Measurements from ENCODE around the gene DGCR8. TPM values are rescaled to one million over a fixed set of nuclear protein-coding genes. Genes with fewer than 3 reads are reported as not detected.

DGCR8 gene
- total RNA-seq, 2 experiments from 2014 or later, result 33.4 to 34.3 TPM

DNA sequence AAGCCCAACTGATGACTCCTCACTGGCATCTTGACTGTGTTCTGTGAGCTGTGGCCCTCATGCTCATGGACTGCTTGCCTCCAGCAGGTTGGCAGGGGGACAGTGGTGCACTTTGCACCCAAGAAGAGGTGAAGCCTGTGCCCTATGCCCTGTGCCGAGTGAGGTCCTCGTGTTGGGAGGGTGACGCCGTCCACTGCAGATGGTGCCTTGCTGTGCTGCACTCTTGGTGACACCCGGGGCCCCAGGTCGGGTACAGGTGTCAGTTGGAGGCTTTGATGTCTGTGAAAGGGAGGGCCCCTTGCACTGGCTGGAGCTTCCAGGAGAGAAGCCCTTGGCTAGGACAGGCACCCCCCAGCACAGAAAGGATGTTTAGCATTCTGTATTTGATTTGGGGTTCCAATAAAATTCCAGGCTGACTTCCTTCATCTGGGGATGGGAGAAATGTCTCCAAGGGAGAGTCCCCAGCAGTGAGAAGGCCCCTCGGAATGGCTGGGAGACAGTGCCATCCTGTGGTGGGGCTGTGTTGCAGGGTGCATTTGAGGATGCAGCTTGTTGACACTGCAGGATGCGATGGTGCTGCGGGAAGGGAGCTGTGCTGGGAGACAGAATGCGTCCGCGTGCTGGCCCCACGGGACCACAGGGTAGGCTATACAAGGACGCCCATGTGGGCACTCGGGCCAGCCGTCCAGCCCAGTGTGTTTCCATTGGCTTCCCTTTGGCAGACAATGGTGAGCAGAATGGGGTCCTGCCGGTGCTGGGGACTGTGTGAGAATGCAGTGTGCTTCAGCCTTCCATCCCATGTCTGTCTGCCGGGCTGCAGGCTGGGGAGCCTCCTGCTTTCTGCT is 49.1 kb downstream of the DGCR8 start:
- Mint-ChIP-seq H3K27ac (peak overlapping the region; percentile 81), H3K4me1 (ENCODE audit: low read depth) (peaks cover 27% of the 10 kb centered on the region), H3K4me3 (no peak overlapping the region), H3K36me3 (peaks cover 17% of the 10 kb centered on the region), H3K27me3 (no peaks in the 10 kb centered on the region), H3K9me3 (no peaks in the 10 kb centered on the region)
- intact Hi-C loops (cut with micrococcal nuclease), result loop anchor here (1.0 kb wide), 2 partner anchors 159 to 167 kb away; no protein-coding TSS in a partner anchor
- CTCF ChIA-PET, result interaction anchor here (0.5 to 3.8 kb wide), 15 partner anchors 10 to 399 kb away, joined by 3 to 25 read pairs (median 3); partner anchors contain the start of gene TRMT2A
- peak; percentile 75 for DNase-seq
- POLR2A ChIA-PET, result interaction anchor here (1.2 to 2.8 kb wide), 2 partner anchors 11 to 13 kb away, joined by 3 to 17 read pairs; partner anchors contain the start of genes RANBP1 and TRMT2A

DNA sequence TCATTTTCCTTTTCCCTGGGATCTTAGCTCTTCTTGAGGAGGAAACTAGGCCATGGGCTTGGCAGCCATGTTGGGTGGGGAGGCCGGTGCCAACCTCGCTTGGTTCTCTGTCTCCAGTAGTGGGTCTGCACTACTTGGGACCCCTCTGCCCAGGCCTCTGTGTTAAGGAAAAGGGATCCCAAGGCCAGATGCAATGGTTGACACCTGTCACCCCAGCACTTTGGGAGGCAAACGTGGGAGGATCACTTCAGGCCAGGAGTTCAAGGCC is 49.6 kb downstream of the DGCR8 start:
- Mint-ChIP-seq H3K4me3 (no peak overlapping the region), H3K27ac (peak overlapping the region; percentile 81), H3K27me3 (no peaks in the 10 kb centered on the region), H3K4me1 (ENCODE audit: low read depth) (peaks cover 30% of the 10 kb centered on the region), H3K36me3 (peaks cover 16% of the 10 kb centered on the region), H3K9me3 (no peaks in the 10 kb centered on the region)
- CTCF ChIA-PET, result interaction anchor here (0.5 to 3.8 kb wide), 14 partner anchors 10 to 182 kb away, joined by 3 to 25 read pairs (median 3); partner anchors contain the start of gene TRMT2A
- intact Hi-C loops (cut with micrococcal nuclease), result loop anchor here (1.0 kb wide), 2 partner anchors 159 to 167 kb away; no protein-coding TSS in a partner anchor
- POLR2A ChIA-PET, result interaction anchor here (1.2 to 2.8 kb wide), 2 partner anchors 12 to 14 kb away, joined by 3 to 17 read pairs; partner anchors contain the start of genes RANBP1 and TRMT2A
- DNase-seq, result no peak

DNA sequence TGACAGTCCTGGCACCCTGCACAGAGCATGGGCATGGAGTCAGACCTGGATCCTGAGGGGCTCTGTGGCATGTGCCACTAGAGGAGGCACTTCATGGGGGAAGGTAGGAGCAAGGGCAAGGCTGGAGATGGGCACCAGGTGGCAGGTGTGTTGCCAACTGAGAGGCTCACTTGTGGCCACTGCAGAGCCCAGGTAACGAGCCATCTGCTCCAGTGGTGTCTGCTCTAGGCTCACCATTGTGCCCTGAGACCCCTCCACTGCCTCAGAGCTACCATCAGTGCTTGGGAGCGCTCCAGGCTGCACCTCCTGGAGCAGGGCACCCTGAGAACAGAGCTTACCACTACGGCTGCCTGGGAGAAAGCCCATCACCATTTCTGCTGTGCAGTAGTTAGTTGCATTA is 50.3 kb downstream of the DGCR8 start:
- H3K27ac Mint-ChIP-seq, result no peak overlapping the region
- ChIA-PET CTCF (interaction anchor here (1.0 to 3.8 kb wide), 4 partner anchors 9 to 159 kb away, joined by 3 to 25 read pairs (median 8); no protein-coding TSS in a partner anchor), POLR2A (interaction anchor here (0.8 to 2.8 kb wide), 3 partner anchors 8 to 12 kb away, joined by 3 to 17 read pairs (median 6); partner anchors contain the start of gene TRMT2A)
- DNase-seq, result peak; percentile 33
- H3K9me3 Mint-ChIP-seq, result no peaks in the 10 kb centered on the region
- H3K27me3 Mint-ChIP-seq, result no peaks in the 10 kb centered on the region
- H3K36me3 Mint-ChIP-seq, result peaks cover 11% of the 10 kb centered on the region
- H3K4me1 Mint-ChIP-seq (ENCODE audit: low read depth), result peaks cover 30% of the 10 kb centered on the region
- intact Hi-C loops (cut with micrococcal nuclease), result no loop called here
- H3K4me3 Mint-ChIP-seq, result peak overlapping the region; percentile 45

DNA sequence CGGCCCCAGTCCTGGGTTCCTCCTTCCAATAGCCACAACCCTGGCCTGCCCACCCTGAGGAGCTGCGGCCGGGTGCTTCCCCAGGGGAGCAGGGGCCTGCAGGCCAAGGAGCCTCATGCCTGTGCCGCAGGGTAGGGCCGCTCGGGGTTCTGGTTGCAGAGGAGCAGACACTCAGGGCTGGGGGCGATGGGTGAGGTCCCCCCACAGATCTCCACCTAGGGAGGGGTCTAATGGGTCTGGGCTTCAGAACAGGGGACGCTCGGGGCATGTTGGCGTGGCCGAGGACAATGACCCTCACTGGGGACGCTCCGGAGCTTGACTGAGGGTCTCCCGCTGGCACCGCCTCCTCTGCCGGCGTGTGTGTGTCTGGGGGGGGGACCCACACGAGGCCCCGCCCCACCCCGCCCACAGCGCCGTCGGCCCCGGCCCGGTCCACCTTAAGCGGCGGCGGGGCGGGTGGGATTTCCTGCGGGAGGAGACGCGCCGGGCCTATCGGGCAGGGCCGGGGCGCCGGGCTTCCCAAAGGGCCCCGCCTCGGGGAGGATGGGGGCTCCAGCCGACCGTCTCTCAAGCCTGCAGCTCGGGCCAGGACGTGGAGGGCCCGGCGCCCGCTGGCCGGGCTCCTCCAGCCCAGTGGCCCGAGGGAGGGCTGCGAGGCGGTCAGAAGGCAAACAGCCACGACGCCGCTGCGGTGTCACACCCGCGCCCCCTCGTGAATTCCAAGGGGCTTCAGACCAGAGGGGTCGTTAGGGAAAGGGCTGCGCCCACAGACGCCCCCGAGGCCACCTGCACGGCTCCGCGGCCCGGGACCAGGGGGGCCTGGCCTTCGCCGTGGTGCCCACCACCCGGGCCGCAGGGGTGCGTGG is 50.9 kb downstream of the DGCR8 start:
- Mint-ChIP-seq H3K36me3 (peaks cover 8% of the 10 kb centered on the region), H3K9me3 (no peaks in the 10 kb centered on the region), H3K27me3 (no peaks in the 10 kb centered on the region), H3K4me3 (peak overlapping the region; percentile 45), H3K27ac (no peak overlapping the region), H3K4me1 (ENCODE audit: low read depth) (peaks cover 32% of the 10 kb centered on the region)
- CTCF ChIA-PET, result interaction anchor here (1.1 to 3.8 kb wide), 2 partner anchors 9 to 160 kb away, joined by 3 to 25 read pairs; no protein-coding TSS in a partner anchor
- POLR2A ChIA-PET, result interaction anchor here (0.8 to 2.8 kb wide), 3 partner anchors 9 to 13 kb away, joined by 3 to 17 read pairs (median 6); partner anchors contain the start of gene TRMT2A
- peak; percentile 75 for DNase-seq
- intact Hi-C loops (cut with micrococcal nuclease), result loop anchor here (1.0 kb wide), 1 partner anchor 14 kb away; the partner anchor contains the start of gene TRMT2A

DNA sequence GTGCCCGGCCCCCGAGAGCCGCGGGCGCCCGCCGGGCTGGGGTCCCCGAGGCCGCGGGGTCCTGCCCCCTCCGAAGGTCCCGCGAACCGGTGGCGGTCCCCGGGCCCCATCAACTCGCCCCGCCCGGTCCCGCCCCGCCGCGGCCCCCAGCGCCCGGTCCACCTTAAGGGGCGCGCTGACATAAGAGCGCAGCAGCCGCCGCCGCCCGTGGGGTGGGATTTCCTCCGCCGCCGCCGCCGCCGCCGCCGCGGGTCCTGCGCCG is 51.5 kb downstream of the DGCR8 start, which contains the start of gene ZDHHC8:
ZDHHC8 (plus strand) TSS at position 208 of the 262 bp plus-strand sequence. CDS start 144 bp downstream, outside the sequence.
- Mint-ChIP-seq H3K36me3 (peaks cover 4% of the 10 kb centered on the region), H3K4me1 (ENCODE audit: low read depth) (peaks cover 35% of the 10 kb centered on the region), H3K9me3 (no peaks in the 10 kb centered on the region), H3K27ac (no peak within 1 kb of the TSS), H3K27me3 (no peaks in the 10 kb centered on the region), H3K4me3 (peak within 1 kb of the TSS; percentile 72)
- peak; percentile 45 for DNase-seq
- intact Hi-C loops (cut with micrococcal nuclease), result loop anchor here (1.0 kb wide), 1 partner anchor 14 kb away; the partner anchor contains the start of gene TRMT2A
- ChIA-PET CTCF (no interaction called here), POLR2A (no interaction called here)

DNA sequence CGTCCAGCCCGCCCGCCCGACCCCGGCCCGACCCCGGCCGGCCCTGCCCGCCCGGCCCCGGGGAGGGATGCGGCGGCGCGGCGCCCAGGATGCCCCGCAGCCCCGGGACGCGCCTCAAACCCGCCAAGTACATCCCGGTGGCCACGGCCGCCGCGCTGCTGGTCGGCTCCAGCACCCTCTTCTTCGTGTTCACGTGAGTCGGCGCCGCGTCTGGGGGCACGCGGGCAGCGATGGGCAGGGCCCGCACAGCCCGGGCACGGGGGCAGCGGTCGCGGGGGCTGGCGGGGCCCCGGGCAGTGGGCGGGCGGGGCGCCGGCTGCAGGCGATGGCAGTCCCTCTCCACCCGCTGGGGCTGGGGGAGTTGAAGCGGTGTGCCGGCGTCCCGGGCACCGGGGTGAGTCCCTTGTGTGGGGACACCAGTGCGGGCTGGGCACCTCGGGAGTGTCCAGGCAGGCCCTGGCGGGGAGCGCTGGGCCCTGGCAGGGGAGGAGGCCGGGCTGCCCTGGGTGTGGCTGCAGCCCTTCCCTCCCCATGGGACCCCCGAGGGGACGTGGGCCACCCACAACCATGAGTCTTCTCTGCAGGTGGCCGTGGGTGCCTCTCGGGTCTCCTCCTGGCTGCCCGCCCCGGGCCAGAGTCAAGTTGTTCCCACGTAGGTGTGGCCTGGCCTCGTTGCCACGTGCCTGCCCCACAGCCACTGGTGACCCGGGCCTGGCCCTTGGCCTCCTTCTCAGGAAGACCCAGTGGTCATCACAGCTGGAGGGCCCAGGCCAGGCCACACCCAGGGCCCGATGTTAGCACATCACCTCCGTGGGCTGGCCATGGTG is 52.0 kb downstream of the DGCR8 start:
- intact Hi-C loops (cut with micrococcal nuclease), result loop anchor here (1.0 kb wide), 1 partner anchor 15 kb away; the partner anchor contains the start of gene TRMT2A
- no peaks in the 10 kb centered on the region for H3K27me3 Mint-ChIP-seq
- ChIA-PET POLR2A (no interaction called here), CTCF (no interaction called here)
- peaks cover 37% of the 10 kb centered on the region for H3K4me1 Mint-ChIP-seq (ENCODE audit: low read depth)
- peak; percentile 20 for DNase-seq
- H3K36me3 Mint-ChIP-seq, result peaks cover 4% of the 10 kb centered on the region
- H3K4me3 Mint-ChIP-seq, result peak overlapping the region; percentile 72
- H3K9me3 Mint-ChIP-seq, result no peaks in the 10 kb centered on the region
- H3K27ac Mint-ChIP-seq, result no peak overlapping the region

DNA sequence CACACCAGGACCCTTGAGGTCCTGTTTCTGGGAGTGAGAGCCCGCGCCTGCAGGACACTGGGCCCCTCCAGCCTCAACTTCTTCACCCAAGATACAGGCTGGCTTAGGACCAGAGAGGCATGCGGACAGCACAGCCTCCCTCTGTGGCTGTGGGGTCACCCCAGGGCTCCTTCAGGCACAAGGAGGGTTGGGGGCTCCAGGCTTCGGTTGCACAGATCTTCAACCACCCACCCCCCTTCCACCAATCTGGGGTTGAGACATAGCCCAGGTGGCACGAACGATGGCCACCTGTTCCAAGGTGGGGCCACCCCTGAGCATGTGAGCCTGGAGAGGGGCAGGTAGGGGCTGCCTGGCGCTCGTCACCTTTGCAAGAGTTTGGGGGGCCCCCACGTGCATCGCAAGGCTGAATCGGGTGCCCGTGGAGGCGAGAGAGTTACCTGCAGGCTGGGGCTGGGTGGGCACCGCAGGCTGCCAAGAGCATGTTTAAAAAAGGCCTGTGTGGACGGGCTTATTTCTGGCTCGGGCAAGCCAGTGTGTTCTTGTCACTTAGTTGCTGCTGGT is 52.7 kb downstream of the DGCR8 start:
- H3K4me3 Mint-ChIP-seq, result peak overlapping the region; percentile 72
- DNase-seq, result no peak
- POLR2A ChIA-PET, result no interaction called here
- no peaks in the 10 kb centered on the region for H3K36me3 Mint-ChIP-seq
- H3K4me1 Mint-ChIP-seq (ENCODE audit: low read depth), result peaks cover 37% of the 10 kb centered on the region
- no peaks in the 10 kb centered on the region for H3K9me3 Mint-ChIP-seq
- H3K27me3 Mint-ChIP-seq, result no peaks in the 10 kb centered on the region
- intact Hi-C loops (cut with micrococcal nuclease), result no loop called here
- CTCF ChIA-PET, result no interaction called here
- H3K27ac Mint-ChIP-seq, result no peak overlapping the region

DNA sequence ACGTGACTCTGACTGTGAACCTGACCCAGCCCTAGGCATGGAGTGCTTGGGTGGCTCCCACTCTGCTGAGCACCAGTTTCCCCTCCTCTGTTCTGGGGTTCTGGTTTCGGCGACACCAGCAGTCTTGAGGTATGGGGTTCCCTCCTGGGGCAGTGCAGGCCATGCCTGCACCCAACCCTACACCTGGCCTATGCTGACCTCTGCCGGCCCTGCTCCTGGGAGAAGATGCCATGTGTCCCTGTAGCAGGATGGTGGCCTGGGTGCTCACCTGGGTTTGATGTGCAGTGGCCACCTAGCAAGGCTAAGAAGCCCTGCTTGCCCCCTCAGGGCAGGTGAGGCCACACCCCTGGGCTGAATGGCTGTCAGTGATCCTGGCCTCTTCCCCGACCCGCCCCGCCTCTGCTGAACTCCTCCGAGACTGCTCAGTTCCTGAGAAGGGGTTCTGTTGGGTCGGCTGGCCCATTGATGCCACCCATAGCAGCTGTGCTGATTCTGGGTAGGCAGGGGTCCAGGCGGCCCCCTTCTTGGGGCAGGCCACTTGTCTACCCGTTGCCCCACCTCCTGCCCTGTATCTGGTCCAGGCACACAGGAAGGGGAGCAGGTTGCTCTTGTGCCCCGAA is 54.0 kb downstream of the DGCR8 start:
- ChIA-PET POLR2A (no interaction called here), CTCF (no interaction called here)
- H3K4me1 Mint-ChIP-seq (ENCODE audit: low read depth), result peaks cover 35% of the 10 kb centered on the region
- H3K9me3 Mint-ChIP-seq, result no peaks in the 10 kb centered on the region
- peak overlapping the region; percentile 53 for H3K4me3 Mint-ChIP-seq
- H3K27ac Mint-ChIP-seq, result no peak overlapping the region
- H3K27me3 Mint-ChIP-seq, result no peaks in the 10 kb centered on the region
- intact Hi-C loops (cut with micrococcal nuclease), result no loop called here
- no peaks in the 10 kb centered on the region for H3K36me3 Mint-ChIP-seq
- DNase-seq, result no peak

DNA sequence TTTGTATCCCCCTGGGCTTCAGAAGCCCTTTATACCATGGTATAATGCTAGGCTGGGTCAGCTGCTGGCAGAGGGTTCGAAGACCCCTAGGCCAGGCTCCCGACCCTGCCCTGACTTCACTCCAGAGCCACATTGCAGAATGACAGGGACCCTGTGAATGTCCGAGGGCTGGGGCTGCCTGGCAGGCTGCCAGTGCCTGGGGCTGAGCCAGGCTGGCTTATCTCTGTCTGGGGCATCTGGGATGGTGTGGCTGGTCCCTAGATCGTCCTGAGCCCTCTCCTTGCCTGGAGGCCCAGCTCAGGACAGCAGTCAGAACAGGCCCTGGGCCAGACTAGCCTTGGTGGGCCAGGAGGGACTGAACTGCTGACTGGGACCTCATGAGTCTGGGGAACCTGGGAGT is 55.2 kb downstream of the DGCR8 start:
- Mint-ChIP-seq H3K36me3 (no peaks in the 10 kb centered on the region), H3K4me1 (ENCODE audit: low read depth) (peaks cover 29% of the 10 kb centered on the region), H3K27me3 (no peaks in the 10 kb centered on the region), H3K4me3 (no peak overlapping the region), H3K9me3 (no peaks in the 10 kb centered on the region), H3K27ac (no peak overlapping the region)
- ChIA-PET POLR2A (no interaction called here), CTCF (no interaction called here)
- intact Hi-C loops (cut with micrococcal nuclease), result no loop called here
- no peak for DNase-seq

DNA sequence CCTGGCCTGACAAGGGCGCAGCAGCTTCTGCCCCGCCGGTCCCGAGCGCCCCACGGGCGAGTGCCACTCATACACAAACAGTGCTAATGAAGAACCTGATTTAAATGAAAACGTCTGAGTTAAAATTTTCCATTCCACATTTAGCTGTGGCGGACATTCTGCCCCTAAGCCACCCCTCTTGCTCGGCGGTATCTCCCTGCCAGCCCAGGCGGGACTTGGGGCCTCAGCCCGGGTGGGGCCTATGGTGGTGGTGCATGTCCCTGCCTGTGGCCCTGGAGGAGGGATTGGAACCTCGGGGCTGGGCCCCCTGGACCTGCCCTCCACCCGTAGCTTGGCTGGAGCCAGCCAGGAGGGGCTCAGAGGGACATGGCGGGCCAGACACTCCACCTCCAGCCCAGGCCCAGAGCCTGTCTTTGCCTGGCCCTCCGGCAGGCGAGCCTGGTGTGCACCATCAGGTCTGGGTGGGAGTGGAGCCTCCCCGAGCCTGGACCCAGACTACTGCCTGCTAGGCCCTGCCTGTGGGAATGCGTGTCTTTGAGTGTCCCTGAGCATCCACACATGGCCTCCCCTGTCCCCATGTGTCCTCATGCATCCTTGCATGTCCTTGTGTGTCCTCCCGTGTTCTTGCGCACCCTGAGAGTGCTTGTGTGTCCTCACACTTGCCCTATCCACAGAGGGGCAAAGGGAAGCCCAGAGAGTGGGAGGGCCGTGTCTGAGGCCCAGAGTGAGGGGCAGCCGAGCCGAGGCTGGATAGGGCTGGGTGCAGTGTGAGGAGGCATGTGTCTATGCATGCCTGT is 56.0 kb downstream of the DGCR8 start:
- no peaks in the 10 kb centered on the region for H3K36me3 Mint-ChIP-seq
- intact Hi-C loops (cut with micrococcal nuclease), result no loop called here
- no peak overlapping the region for H3K27ac Mint-ChIP-seq
- CTCF ChIA-PET, result no interaction called here
- peaks cover 29% of the 10 kb centered on the region for H3K4me1 Mint-ChIP-seq (ENCODE audit: low read depth)
- DNase-seq, result no peak
- no peaks in the 10 kb centered on the region for H3K9me3 Mint-ChIP-seq
- H3K4me3 Mint-ChIP-seq, result no peak overlapping the region
- POLR2A ChIA-PET, result no interaction called here
- no peaks in the 10 kb centered on the region for H3K27me3 Mint-ChIP-seq

All from activated CD4-positive, alpha-beta memory T cell treated with anti-CD3 and anti-CD28 coated beads for 36 hours (primary cell).